HG02571 (cell line): ENCODE measurements around the gene DCANP1.

Experiments used
- ATAC-seq: cut with Tn5 transposase; IDR thresholded peaks from one replicate; pipeline ENCODE4 v1.9.1; 2021; ENCODE audit warnings: mild to moderate bottlenecking, moderate library complexity; ENCODE audit not compliant: unreplicated experiment

Gene DCANP1

GRCh38 chr5:135480511-135480910 is 33.4 kb upstream of the DCANP1 start:
- ATAC-seq, result no peak

GRCh38 chr5:135478938-135479337 is 31.8 kb upstream of the DCANP1 start:
- ATAC-seq, result no peak

GRCh38 chr5:135477613-135478066 is 30.5 kb upstream of the DCANP1 start:
- ATAC-seq, result no peak

- ATAC-seq, result no peak
Measured at GRCh38 chr5:135476615-135477581, 29.8 kb upstream of the DCANP1 start.

- no peak for ATAC-seq
Measured at GRCh38 chr5:135473956-135474670, 27.0 kb upstream of the DCANP1 start.

GRCh38 chr5:135472141-135472540 is 25.0 kb upstream of the DCANP1 start:
- no peak for ATAC-seq

GRCh38 chr5:135471726-135472125 is 24.6 kb upstream of the DCANP1 start:
- ATAC-seq, result no peak

- no peak for ATAC-seq
Measured at GRCh38 chr5:135469911-135470310, 22.8 kb upstream of the DCANP1 start.

- ATAC-seq, result no peak
Measured at GRCh38 chr5:135468541-135468940, 21.4 kb upstream of the DCANP1 start.

GRCh38 chr5:135467871-135468485 is 20.8 kb upstream of the DCANP1 start:
- no peak for ATAC-seq

GRCh38 chr5:135467051-135467625 is 20.0 kb upstream of the DCANP1 start:
- ATAC-seq, result no peak

GRCh38 chr5:135466178-135467050 is 19.3 kb upstream of the DCANP1 start:
- no peak for ATAC-seq

- no peak for ATAC-seq
Measured at GRCh38 chr5:135465391-135466122, 18.4 kb upstream of the DCANP1 start.

GRCh38 chr5:135462304-135462703 is 15.2 kb upstream of the DCANP1 start:
- ATAC-seq, result no peak

- no peak for ATAC-seq
Measured at GRCh38 chr5:135461481-135462151, 14.5 kb upstream of the DCANP1 start.

- no peak for ATAC-seq
Measured at GRCh38 chr5:135460246-135461033, 13.3 kb upstream of the DCANP1 start.

GRCh38 chr5:135458921-135459331 is 11.8 kb upstream of the DCANP1 start:
- ATAC-seq, result no peak

- ATAC-seq, result no peak
Measured at GRCh38 chr5:135458356-135458755, 11.2 kb upstream of the DCANP1 start.
